ENCODE results near the gene TAGLN2. TPM values are rescaled to one million over a fixed set of nuclear protein-coding genes. Genes with fewer than 3 reads are reported as not detected.
A peak's percentile ranks its signal among the peaks of the same experiment; 100 is the strongest.

The TAGLN2 gene
- polyA plus RNA-seq, 6 donors from 2014 or later = 1,235 to 1,676 (median 1,380) TPM

DNA sequence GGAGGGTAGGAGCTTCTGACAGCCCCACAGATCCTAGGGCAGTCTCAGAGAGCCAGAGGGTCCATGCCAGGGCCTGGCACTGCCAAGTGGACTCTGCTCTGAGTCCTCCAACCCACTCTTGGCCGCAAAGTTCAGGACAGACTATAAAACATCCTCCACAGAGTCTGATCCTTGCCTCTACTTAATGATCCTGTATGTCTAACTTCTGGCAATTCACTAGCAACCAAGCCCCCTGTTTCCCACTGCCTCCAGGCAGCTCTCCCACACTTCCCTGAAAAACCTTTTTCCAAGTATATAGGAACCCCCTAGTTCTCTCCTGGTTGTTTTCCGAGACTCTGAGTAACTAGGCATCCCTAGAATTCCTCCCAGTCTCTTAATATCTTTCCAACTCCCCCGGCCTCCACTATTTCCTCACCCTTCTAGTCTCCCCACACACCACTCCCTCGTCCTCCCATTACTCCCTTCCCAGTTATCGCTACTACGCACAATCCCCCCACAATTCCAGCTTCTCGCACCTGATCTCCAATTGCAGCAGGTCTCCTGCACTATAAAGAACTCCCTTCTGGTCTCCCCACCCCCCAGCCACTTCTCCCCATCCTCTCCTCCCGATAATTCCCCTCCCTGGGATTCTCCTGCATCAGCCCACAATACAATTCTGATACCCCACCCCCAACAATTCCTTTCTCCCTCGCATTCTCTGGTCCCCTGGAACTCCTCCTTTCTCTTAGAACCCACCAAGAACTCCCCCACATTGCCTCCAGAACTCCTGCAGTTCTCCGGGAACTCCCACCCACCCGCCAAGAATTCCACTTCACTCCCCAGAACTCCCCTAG, 19.5 kb upstream of the TAGLN2 start:
- peak overlapping the region; percentile 32 to 92 (median 82) for H3K4me3 Mint-ChIP-seq
- no peaks in the 10 kb centered on the region for H3K9me3 Mint-ChIP-seq
- peaks cover 0 to 5% of the 10 kb centered on the region in 2 donors for H3K36me3 Mint-ChIP-seq
- ATAC-seq (ENCODE audit: low read depth in 2 of 2) = no peak
- no peak for DNase-seq
- peaks cover 18 to 28% (median 26%) of the 10 kb centered on the region in 3 donors for H3K4me1 Mint-ChIP-seq
- H3K27me3 Mint-ChIP-seq = peaks cover 23 to 44% (median 32%) of the 10 kb centered on the region in 3 donors
- H3K27ac Mint-ChIP-seq = peak overlapping the region in 4 of 6 donors; percentile 1 to 88 (median 56)

DNA sequence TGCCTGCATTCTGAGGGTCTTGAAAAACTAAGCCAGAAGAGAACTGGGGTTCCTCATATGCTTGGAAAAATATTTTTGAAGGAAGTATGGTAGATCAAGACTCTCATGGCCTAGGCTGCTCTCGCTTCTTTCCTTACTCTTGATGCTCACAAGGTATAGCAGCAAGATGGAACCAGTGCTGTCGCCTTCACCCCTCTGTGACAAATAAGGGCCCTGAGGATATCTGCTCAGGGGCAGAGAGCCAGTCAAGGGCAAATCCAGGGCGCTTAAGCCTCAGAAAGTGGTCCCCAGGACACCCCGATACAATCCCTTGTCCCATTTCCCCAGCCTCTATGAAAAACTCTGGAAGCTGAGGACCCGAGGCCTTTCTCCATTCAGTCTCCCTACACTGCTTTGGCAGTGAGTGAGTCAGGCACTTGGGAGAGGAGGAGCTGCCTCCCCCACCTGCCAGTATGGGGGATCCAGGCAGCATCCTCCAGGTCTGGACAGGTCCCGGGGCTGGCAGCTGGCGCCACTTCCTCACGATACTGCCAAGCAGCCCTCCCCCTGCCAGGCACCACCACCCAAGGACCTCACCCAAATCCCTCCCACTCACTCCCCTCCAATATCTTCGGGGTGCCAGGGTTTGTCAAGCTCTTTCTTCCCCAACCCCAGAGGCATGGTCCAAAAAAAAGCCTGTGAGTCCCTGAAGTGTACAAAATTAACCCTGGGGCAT, 18.8 kb upstream of the TAGLN2 start:
- Mint-ChIP-seq H3K9me3 (no peaks in the 10 kb centered on the region), H3K36me3 (peaks cover 0 to 5% of the 10 kb centered on the region in 2 donors), H3K4me3 (peak overlapping the region in 1 of 8 donors; percentile 3), H3K4me1 (peaks cover 23 to 36% (median 34%) of the 10 kb centered on the region in 3 donors), H3K27ac (peak overlapping the region in 1 of 6 donors; percentile 1), H3K27me3 (peaks cover 23 to 39% (median 28%) of the 10 kb centered on the region in 3 donors)
- ATAC-seq (ENCODE audit: low read depth in 2 of 2) (no peak), DNase-seq (no peak)

GRCh38 chr1:159943278-159943640, 18.0 kb upstream of the TAGLN2 start:
- ATAC-seq (ENCODE audit: low read depth in 2 of 2) (no peak), DNase-seq (no peak)
- Mint-ChIP-seq H3K4me3 (peak overlapping the region in 1 of 8 donors; percentile 76), H3K27ac (peak overlapping the region in 1 of 6 donors; percentile 26), H3K36me3 (peaks cover 0 to 5% of the 10 kb centered on the region in 2 donors), H3K27me3 (peaks cover 22 to 37% (median 28%) of the 10 kb centered on the region in 3 donors), H3K9me3 (no peaks in the 10 kb centered on the region), H3K4me1 (peaks cover 31 to 44% (median 42%) of the 10 kb centered on the region in 3 donors)

DNA sequence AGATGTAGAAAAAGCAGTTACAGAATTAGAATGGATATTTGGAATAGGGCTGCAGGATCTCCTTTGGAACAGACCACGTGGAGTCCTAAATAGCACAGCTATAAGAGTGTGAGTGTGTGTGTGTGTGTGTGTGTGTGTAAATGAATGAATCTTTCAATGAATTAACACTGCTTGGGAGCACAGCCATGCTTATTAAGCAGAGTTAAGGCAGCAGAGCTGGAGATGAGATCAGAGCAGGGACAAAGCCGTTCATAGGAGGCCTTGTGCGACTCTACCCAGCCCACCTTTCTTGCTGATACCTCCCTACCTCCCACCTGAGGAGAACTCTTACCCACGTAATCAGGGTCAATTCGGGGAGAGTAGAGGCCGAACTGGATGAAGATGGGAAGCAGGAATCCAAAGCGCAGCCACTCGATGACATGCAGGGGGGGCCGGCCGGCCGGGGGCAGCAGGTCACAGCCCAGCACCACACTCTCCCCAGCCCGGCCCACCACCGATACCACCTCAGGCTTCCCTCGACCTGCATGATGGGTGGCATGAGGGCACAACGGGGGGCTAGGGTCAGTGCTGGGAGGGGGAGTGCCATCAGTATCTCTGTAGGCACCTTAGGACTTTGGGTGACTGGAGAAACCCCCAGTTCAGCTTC, 17.4 kb upstream of the TAGLN2 start:
- H3K4me1 Mint-ChIP-seq = peaks cover 35 to 49% (median 47%) of the 10 kb centered on the region in 3 donors
- ATAC-seq (ENCODE audit: low read depth in 2 of 2) (no peak), DNase-seq (no peak)
- peak overlapping the region in 1 of 6 donors; percentile 51 for H3K27ac Mint-ChIP-seq
- no peaks in the 10 kb centered on the region for H3K9me3 Mint-ChIP-seq
- no peak overlapping the region for H3K4me3 Mint-ChIP-seq
- H3K36me3 Mint-ChIP-seq = peaks cover 0 to 5% of the 10 kb centered on the region in 2 donors
- H3K27me3 Mint-ChIP-seq = peaks cover 17 to 35% (median 28%) of the 10 kb centered on the region in 3 donors

DNA sequence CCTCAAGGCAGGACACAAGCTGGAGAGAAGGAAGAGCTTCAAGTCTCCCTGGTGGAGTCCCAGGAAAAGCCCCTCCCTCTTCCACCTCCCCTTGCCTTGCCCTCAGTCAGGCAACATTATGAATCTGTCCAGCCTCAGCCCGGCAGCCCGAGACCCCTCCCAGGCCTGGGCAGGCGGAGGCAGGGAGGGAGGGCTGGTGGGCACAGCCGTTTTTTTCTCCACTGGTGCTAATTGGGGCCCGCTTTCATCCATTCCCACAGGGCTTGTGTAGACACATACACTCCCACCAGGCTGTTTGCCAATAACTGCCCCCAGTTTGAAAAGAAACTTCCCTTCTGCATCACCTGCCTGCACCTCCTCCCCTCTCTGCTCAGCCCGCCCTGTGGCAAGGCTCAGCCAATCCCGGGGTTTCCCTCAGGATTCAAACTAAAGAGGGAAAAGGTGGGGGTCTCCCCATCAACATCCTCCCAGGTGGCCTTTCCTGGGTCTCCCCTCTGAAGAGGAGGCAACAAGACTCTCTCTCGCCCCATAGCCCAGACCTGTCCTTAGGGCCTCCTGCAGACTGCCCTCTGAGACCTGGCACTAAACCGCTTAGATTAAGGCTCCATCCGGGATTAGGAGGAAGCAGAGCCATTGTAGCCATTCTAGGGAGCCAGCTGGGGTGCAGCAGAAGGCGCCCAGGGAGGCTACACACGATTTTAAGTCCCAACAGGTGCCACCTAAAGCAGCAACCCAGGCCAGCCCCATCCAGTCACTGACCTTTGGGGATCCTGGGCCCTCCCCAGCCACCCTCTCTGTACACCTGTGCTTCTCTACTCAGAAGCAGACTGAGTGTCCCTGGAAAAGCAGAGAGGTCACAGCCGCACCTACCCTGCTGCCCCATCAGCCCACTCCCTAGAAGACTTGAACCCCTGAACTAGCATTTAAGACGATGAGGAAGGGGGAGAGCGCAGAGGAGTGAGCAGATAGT, 16.6 kb upstream of the TAGLN2 start:
- Mint-ChIP-seq H3K4me1 (peaks cover 42 to 58% (median 55%) of the 10 kb centered on the region in 3 donors), H3K4me3 (no peak overlapping the region), H3K36me3 (peaks cover 0 to 5% of the 10 kb centered on the region in 2 donors), H3K9me3 (no peaks in the 10 kb centered on the region), H3K27me3 (peaks cover 13 to 33% (median 28%) of the 10 kb centered on the region in 3 donors), H3K27ac (peak overlapping the region in 2 of 6 donors; percentile 51 to 94)
- no peak for ATAC-seq (ENCODE audit: low read depth in 2 of 2)
- no peak for DNase-seq

DNA sequence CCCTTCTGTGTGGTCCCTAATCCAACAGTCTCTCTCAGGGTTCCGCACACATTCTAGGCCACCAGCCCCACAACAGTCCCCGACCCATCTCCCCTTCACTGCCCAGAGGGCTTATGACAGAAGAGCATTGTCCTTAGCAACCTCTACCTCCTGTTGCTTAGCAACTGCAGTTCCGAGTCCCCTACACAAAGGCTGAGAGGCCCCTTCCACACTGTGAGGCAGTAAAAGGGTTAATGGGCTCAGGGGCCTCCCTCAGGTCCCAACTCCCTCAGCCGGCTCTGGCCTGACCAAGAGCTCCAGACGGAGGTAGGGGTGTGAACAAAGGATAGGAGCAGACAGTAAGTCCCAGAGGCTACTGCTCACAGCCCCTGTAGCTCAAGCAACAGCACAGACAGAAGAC, 15.8 kb upstream of the TAGLN2 start:
- ATAC-seq (ENCODE audit: low read depth in 2 of 2) (no peak), DNase-seq (no peak)
- Mint-ChIP-seq H3K4me3 (no peak overlapping the region), H3K27me3 (peaks cover 11 to 30% (median 28%) of the 10 kb centered on the region in 3 donors), H3K9me3 (no peaks in the 10 kb centered on the region), H3K4me1 (peaks cover 48 to 64% (median 63%) of the 10 kb centered on the region in 3 donors), H3K36me3 (peaks cover 0 to 5% of the 10 kb centered on the region in 2 donors), H3K27ac (no peak overlapping the region)

- Mint-ChIP-seq H3K9me3 (no peaks in the 10 kb centered on the region), H3K27ac (peak overlapping the region in 4 of 6 donors; percentile 22 to 83 (median 58)), H3K4me3 (peak overlapping the region in 1 of 8 donors; percentile 7), H3K36me3 (peaks cover 0 to 5% of the 10 kb centered on the region in 2 donors), H3K4me1 (peaks cover 51 to 68% (median 64%) of the 10 kb centered on the region in 3 donors), H3K27me3 (peaks cover 7 to 20% (median 20%) of the 10 kb centered on the region in 3 donors)
- DNase-seq (no peak), ATAC-seq (ENCODE audit: low read depth in 2 of 2) (no peak)
Measured at GRCh38 chr1:159940006-159940620, 14.8 kb upstream of the TAGLN2 start.

- H3K4me3 Mint-ChIP-seq = peak overlapping the region in 2 of 8 donors; percentile 4 to 7
- no peak for DNase-seq
- ATAC-seq (ENCODE audit: low read depth in 2 of 2) = no peak
- peaks cover 2 to 15% (median 15%) of the 10 kb centered on the region in 3 donors for H3K27me3 Mint-ChIP-seq
- no peaks in the 10 kb centered on the region for H3K9me3 Mint-ChIP-seq
- H3K4me1 Mint-ChIP-seq = peaks cover 47 to 68% (median 63%) of the 10 kb centered on the region in 3 donors
- peaks cover 0 to 5% of the 10 kb centered on the region in 2 donors for H3K36me3 Mint-ChIP-seq
- H3K27ac Mint-ChIP-seq = peak overlapping the region in 1 of 6 donors; percentile 19
Measured at GRCh38 chr1:159939678-159940002, 14.3 kb upstream of the TAGLN2 start.

DNA sequence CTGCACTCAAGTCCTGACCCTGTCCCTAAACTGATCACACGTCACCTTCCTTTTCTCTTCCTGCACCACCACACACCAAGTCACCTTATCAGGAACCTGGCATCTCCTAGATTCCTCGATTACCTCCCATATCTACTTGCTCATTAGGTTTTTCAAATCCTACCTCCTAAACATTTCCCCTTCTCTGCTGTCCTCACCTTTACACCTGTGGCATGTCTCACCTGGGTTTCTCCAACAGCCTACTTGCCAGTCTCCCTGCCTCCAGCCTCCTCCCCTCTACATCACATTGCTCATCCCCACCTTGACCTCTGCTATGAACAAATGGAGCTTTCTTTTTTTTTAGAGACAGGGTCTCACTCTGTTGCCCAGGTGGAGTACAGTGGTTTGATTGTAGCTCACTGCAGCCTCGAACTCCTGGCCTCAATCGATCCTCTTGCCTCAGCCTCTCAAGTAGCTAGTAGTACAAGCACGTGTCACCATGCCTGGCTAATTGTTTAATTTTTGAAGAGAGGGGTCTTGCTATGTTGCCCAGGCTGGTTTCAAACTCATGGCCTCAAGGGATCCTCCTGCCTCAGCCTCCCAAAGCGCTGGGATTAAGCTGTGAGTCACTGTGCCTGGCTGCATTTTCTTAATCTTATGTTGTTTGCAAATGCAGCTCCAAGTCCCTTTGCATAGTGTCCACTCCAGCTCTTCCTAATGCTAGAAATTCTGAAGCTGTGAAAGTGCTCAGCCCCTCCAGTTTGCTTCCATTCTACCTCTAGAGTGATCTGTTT, 13.8 kb upstream of the TAGLN2 start:
- Mint-ChIP-seq H3K36me3 (peaks cover 0 to 5% of the 10 kb centered on the region in 2 donors), H3K27ac (peak overlapping the region in 4 of 6 donors; percentile 14 to 80 (median 48)), H3K9me3 (no peaks in the 10 kb centered on the region), H3K4me3 (peak overlapping the region in 5 of 8 donors; percentile 1 to 50 (median 12)), H3K4me1 (peaks cover 46 to 67% (median 59%) of the 10 kb centered on the region in 3 donors), H3K27me3 (peaks cover 0 to 10% (median 10%) of the 10 kb centered on the region in 3 donors)
- ATAC-seq (ENCODE audit: low read depth in 2 of 2) (no peak), DNase-seq (no peak)

DNA sequence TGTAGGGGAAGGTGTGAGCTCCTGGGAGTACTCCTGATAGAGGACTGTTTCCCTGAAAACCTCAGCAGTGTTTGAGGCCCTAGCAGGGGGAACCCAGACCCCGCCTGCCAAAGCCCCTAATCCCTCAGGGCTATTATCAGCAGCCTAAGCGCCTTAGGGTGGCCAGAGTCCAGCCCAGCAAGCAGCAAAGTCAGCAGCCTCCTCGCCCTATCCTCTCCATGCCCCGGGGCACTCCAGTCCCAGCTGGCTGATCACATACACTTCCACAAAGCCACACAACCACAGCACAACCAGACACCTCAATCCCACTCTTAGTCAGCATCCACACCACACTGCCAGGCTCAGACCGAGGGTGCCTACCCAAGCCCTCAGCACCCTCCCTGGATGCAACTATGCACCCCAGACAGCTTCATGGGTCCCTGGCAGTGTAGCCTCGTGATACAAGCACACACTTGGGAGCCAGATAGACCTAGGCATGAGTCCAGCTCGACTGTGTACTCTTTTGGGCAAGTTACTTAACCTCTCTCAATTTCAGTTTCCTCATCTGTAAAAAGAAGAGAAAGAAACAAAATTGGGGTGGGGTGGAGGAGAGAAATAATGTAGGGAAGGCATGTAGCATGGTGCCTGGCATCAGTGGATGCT, 13.0 kb upstream of the TAGLN2 start:
- Mint-ChIP-seq H3K9me3 (no peaks in the 10 kb centered on the region), H3K36me3 (peaks cover 0 to 5% of the 10 kb centered on the region in 2 donors), H3K27me3 (peaks cover 0 to 6% (median 2%) of the 10 kb centered on the region in 3 donors), H3K4me3 (peak overlapping the region in 6 of 8 donors; percentile 61 to 92 (median 80)), H3K27ac (peak overlapping the region in 4 of 6 donors; percentile 32 to 84 (median 66)), H3K4me1 (peaks cover 46 to 68% (median 63%) of the 10 kb centered on the region in 3 donors)
- ATAC-seq (ENCODE audit: low read depth in 2 of 2) = no peak
- DNase-seq = no peak

Measured in naive B cell (primary cell).